Smooth muscle cell of the brain vasculature (primary cell): Measurements from ENCODE around the gene IFT88.

Source experiments
- DNase-seq: peaks from one replicate; pipeline ENCODE4 v3.0.0-alpha.2; 2012; ENCODE audit warnings: low read depth, low spot score

IFT88 gene

DNA sequence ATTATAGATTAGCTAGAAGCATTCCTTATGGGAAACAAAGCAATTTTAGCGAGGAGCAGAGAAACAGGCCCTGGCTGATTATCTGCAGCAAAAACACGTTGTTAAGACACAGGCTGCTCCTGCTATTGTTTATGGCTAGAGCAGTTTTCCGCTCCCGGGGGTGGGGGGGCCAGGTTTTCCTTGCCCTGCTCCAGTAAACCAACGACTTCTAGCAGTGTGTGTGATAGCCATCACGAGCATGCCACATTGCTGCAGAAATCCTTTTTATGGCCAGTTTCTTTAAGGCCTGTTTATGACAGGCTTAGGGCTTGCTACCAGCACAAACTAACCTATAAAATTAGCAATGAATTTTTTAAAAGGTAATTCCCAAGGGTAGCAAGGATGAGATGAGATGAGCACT, 118.1 kb downstream of the IFT88 start:
- no peak for DNase-seq

- DNase-seq = no peak
Observed at GRCh38 chr13:20686167-20686566, 119.2 kb downstream of the IFT88 start.

DNA sequence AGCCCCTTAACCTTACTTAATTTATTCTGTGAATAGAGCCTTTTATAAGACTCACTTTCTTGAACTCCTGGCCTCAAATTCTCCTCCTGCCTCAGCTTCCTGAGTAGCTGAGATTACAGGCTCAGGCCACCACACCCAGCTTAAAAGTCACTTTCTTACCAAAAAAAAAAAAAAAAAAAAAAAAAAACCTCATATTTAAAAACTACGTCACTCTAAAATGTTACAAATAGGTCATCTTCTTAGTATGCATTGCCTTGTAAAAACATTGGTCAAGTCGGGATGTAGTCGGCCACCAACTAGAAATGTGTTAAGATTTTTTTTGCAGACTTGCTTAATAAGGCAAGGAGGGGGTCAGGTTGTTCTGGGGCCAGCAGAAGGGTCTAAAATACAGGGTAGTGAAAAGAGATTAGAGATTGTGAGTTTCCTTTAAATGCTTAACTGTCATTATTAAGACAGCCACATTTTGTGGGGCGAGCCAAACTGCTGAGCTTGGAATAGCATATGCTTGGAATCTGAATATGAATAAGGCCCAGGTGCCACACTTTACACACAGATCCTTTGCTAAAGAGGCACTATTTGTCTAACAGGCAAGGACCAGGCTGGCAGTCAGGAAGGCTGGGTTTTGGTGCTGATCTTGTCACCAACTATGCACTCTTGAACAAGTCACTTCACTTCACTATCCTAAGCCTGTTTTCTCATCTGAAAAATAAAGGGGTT, 120.1 kb downstream of the IFT88 start:
- no peak for DNase-seq

- no peak for DNase-seq
Observed at GRCh38 chr13:20689291-20689690, 122.3 kb downstream of the IFT88 start.

- no peak for DNase-seq
Observed at GRCh38 chr13:20691616-20692015, 124.7 kb downstream of the IFT88 start.

- DNase-seq = no peak
Observed at GRCh38 chr13:20696073-20696472, 129.1 kb downstream of the IFT88 start.

DNA sequence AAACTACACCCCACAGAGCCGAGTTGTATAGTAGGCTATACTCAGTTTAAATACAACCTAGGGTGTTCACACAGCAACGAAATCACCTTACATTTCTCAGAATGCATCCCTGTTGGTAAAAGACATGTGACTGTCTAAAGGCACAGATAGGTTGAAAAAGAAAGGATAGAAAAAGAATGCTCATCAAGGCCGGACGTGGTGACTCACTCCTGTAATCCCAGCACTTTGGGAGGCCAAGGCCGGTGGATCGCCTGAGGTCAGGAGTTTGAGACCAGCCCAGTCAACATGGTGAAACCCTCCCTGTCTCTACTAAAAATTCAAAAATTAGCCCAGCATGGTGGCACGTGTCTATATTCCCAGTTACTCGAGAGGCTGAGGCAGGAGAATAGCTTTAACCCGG, 132.8 kb downstream of the IFT88 start:
- DNase-seq = no peak

- DNase-seq = no peak
Observed at GRCh38 chr13:20700288-20700687, 133.3 kb downstream of the IFT88 start.

DNA sequence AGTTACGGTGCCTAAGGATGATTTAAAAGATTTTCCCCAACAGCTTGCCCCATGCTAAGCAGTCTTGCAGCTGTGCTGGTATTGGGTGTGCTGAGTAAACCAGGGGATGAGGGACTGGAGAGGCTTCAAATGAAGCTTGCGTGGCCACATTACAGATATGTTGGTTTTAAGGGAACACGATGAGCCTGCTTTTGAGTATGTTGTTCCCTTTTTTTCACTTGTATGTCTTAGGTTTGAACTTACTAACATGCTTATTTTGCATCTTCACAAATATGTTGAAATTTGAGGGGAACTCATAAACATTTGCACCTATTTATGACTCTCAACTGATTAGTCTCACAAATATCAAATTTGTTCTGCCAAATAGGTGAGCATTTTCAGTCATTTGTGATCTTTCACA, 134.5 kb downstream of the IFT88 start:
- no peak for DNase-seq

GRCh38 chr13:20702530-20702914, 135.6 kb downstream of the IFT88 start:
- DNase-seq = no peak

GRCh38 chr13:20702915-20703779, 136.2 kb downstream of the IFT88 start, which contains the start of gene IL17D:
TSS of gene IL17D (plus strand) at chr13:20703699. CDS start at chr13:20704002, 303 bp downstream.
- no peak for DNase-seq

- no peak for DNase-seq
Observed at GRCh38 chr13:20703780-20704458, 137.0 kb downstream of the IFT88 start.

DNA sequence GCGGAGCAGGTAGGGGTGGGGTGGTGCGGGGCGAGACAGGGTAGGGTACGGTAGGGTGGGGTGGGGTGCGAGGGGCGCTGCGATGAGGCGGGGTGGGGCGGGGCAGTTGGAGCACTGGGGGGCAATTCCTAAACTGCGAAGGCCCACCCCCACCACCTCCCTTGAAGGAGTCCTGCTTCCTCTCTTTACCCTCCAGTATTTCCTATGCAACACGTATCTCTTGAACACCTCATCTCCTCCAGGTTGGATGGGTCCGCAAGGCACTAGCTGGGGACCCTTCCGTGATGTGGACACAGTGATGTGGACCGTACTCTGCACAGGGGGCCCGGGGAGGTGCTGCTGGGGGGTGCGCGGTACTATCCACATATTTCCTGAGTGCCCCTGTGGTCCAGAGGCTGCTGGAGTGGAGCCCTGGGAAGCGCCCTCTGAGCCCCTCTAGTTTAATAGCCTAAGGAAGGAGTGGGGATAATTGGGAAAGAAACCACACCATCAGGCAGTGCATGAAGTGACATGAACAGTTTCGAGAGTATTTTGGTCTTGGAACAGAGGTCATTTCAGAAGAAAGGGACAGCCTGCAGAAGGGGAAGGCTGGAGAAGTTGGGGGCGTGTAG, 137.6 kb downstream of the IFT88 start:
- no peak for DNase-seq

GRCh38 chr13:20706661-20707060, 139.7 kb downstream of the IFT88 start:
- no peak for DNase-seq

- DNase-seq = no peak
Observed at GRCh38 chr13:20708216-20708615, 141.3 kb downstream of the IFT88 start.

GRCh38 chr13:20709369-20709768, 142.4 kb downstream of the IFT88 start:
- no peak for DNase-seq

DNA sequence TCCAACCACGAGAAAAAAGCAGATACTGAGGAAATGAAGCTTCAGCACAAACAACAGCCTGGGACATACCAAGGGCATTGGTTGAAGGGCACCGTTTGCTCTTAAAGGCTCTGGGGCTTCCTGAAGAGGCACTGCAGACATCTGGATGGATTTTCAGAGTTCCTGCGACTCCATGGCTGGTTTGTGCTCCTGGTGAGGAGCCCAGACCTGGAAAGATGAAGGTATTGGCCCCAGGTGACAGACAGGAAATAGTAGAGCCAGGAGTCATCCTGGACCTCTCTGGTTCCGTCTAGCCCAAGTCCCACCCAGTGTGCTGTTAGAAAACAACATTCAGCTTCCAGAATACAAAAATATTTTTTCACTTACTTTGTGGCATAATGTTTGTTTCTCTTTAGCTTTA, 142.8 kb downstream of the IFT88 start:
- DNase-seq = no peak

DNA sequence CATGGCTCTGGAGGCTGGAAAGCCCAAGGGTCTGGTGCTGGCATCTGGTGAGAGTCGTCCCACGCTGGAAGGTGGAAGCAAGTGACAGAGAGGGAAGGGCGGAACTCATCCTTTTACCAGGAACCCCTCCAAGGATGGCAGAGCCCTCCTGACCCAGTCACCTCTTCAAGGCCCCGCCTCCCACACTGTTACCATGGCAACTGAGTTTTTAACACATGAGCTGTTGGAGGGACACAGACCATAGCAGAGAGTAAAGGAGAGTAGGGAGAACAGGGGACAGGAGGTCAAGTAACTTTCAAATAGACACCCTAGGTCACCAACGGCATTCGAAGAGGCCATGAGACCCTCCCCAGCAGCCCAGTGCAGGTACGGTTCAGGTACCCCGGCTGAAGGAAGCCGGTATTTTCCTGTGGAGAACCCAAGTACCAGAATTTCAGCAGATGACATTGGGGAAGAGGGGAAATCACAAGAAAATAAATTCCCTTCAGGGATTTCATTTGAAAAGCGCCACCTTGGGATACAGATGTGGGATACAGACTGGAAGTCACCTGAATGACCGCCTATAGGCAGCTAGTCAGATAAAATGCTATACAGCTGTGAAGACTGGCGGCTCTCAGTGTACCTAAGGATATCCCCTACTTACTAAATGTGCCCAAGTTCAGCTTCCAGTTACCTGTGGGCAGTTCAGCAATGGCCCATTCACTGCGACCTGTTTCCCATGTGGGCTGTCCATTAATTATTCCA, 144.5 kb downstream of the IFT88 start:
- no peak for DNase-seq

DNA sequence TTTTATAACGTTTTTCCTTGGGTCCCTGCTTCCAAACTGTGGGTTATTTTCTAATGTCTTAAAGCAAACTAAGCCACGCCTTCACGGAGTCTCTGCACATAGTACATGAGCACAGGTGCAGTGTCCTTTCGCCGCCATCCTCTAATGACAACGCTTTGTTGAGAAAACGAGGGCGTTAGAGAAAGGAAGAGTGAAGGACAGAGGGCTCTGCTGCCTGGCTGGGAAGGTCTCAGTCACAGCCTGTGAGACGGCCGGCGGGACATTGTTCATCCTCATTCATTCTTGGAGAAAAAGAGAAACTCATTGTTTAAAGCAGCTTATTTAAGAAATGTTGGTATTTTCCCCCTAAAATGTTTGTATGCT, 146.0 kb downstream of the IFT88 start:
- no peak for DNase-seq

DNA sequence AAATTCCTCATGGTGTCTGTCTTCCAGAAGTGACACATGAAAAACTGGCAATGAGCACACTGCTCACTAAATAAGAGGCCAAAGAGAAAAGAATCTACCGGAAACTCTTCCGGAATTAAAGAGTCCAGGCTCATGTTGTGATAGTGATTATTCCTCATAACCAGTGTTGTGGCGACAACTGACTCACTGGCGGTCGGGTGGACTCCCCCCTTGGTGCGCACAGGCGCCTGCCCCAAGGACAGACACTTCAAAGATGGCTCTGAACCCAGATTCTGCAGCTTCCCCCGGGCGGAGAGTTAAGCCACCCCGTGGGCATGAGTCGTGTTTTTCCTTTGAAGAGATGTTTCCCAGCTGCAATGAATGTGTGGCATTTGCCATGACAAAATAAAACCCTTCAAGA, 146.8 kb downstream of the IFT88 start:
- DNase-seq = no peak

GRCh38 chr13:20714161-20714560, 147.2 kb downstream of the IFT88 start:
- DNase-seq = no peak
